GM12873 (cell line): ENCODE results near the gene RBMS1.

Source experiments
- TF ChIP-seq, protein P1 (sequence below): IDR thresholded peaks from 2 replicates; pipeline ENCODE4 v1.5.1; 2012; ENCODE audit warnings: low read depth, mild to moderate bottlenecking, moderate library complexity, low read length, control low read depth; ENCODE audit not compliant: insufficient read depth; ENCODE audit errors: missing control alignments

The RBMS1 gene

GRCh38 chr2:160489111-160489510 is 4.5 kb downstream of the RBMS1 start:
- TF ChIP-seq, protein P1, sequence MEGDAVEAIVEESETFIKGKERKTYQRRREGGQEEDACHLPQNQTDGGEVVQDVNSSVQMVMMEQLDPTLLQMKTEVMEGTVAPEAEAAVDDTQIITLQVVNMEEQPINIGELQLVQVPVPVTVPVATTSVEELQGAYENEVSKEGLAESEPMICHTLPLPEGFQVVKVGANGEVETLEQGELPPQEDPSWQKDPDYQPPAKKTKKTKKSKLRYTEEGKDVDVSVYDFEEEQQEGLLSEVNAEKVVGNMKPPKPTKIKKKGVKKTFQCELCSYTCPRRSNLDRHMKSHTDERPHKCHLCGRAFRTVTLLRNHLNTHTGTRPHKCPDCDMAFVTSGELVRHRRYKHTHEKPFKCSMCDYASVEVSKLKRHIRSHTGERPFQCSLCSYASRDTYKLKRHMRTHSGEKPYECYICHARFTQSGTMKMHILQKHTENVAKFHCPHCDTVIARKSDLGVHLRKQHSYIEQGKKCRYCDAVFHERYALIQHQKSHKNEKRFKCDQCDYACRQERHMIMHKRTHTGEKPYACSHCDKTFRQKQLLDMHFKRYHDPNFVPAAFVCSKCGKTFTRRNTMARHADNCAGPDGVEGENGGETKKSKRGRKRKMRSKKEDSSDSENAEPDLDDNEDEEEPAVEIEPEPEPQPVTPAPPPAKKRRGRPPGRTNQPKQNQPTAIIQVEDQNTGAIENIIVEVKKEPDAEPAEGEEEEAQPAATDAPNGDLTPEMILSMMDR, result no peak

- TF ChIP-seq, protein P1, result no peak
Measured at GRCh38 chr2:160486341-160486740, 7.3 kb downstream of the RBMS1 start.

GRCh38 chr2:160484859-160485520 is 8.6 kb downstream of the RBMS1 start:
- TF ChIP-seq, protein P1, result no peak

- TF ChIP-seq, protein P1, result no peak
Measured at GRCh38 chr2:160482673-160483072, 10.9 kb downstream of the RBMS1 start.

- TF ChIP-seq, protein P1, result no peak
Measured at GRCh38 chr2:160479269-160479668, 14.3 kb downstream of the RBMS1 start.

- TF ChIP-seq, protein P1, result no peak
Measured at GRCh38 chr2:160478660-160479059, 14.9 kb downstream of the RBMS1 start.

- TF ChIP-seq, protein P1, result no peak
Measured at GRCh38 chr2:160477032-160477431, 16.6 kb downstream of the RBMS1 start.
